Neural progenitor cell (in vitro differentiated cells): ENCODE measurements around the gene CREB3. TPM values are rescaled to one million over a fixed set of nuclear protein-coding genes. Genes with fewer than 3 reads are reported as not detected.

Experiments used
- DNase-seq: peaks from one replicate; pipeline ENCODE4 v3.0.0-alpha.2; 2016; ENCODE audit warnings: low spot score
- H2AFZ ChIP-seq: fragments of 200-600 bp; sonication (generic); replicated peaks from 2 replicates; pipeline ENCODE4 v1.6.1; 2016; ENCODE audit warnings: antibody characterized with exemption
- H3F3A ChIP-seq: fragments of 200-600 bp; sonication (generic); 2 replicates; pipeline ENCODE4 v1.6.1; 2016; ENCODE audit warnings: antibody characterized with exemption, low read depth
- H3K27ac ChIP-seq: fragments of 200-600 bp; sonication (generic); 2 replicates; pipeline ENCODE4 v1.5.1; 2016; ENCODE audit warnings: mild to moderate bottlenecking
- H3K27me3 ChIP-seq: fragments of 200-600 bp; sonication (generic); 2 replicates; pipeline ENCODE4 v1.6.1; 2016; ENCODE audit warnings: mild to moderate bottlenecking, moderate library complexity
- H3K36me3 ChIP-seq: fragments of 200-600 bp; sonication (generic); 2 replicates; pipeline ENCODE4 v1.5.1; 2016
- H3K4me1 ChIP-seq: fragments of 200-600 bp; sonication (generic); 2 replicates; pipeline ENCODE4 v1.6.1; 2016; ENCODE audit warnings: mixed run types
- H3K4me2 ChIP-seq: fragments of 200-600 bp; sonication (generic); 2 replicates; pipeline ENCODE4 v1.6.1; 2016
- H3K4me3 ChIP-seq: fragments of 200-600 bp; sonication (generic); 2 replicates; pipeline ENCODE4 v1.5.1; 2016
- H3K79me2 ChIP-seq: fragments of 200-600 bp; sonication (generic); 2 replicates; pipeline ENCODE4 v1.6.1; 2016; ENCODE audit warnings: low read depth
- H3K9ac ChIP-seq: fragments of 200-600 bp; sonication (generic); 2 replicates; pipeline ENCODE4 v1.6.1; 2016
- H3K9me3 ChIP-seq: fragments of 200-600 bp; sonication (generic); 2 replicates; pipeline ENCODE4 v1.5.1; 2016; ENCODE audit warnings: low read depth
- H4K20me1 ChIP-seq: fragments of 200-600 bp; sonication (generic); 2 replicates; pipeline ENCODE4 v1.6.1; 2016; ENCODE audit warnings: low read depth
- H3K27ac Mint-ChIP-seq: 3 replicates; pipeline ENCODE4 v1.8.0; 2021; ENCODE audit warnings: mixed read lengths
- H3K27me3 Mint-ChIP-seq: 2 replicates; pipeline ENCODE4 v1.8.0; 2022; ENCODE audit warnings: low read depth, mild to moderate bottlenecking, inconsistent platforms, moderate library complexity, mixed read lengths; ENCODE audit not compliant: insufficient read depth
- H3K36me3 Mint-ChIP-seq: 3 replicates; pipeline ENCODE4 v1.8.0; 2021; ENCODE audit warnings: mixed read lengths
- H3K4me1 Mint-ChIP-seq: 3 replicates; pipeline ENCODE4 v1.8.0; 2021; ENCODE audit warnings: mixed read lengths
- H3K4me3 Mint-ChIP-seq: 3 replicates; pipeline ENCODE4 v1.8.0; 2021; ENCODE audit warnings: mild to moderate bottlenecking, moderate library complexity, mixed read lengths
- H3K9me3 Mint-ChIP-seq: 3 replicates; pipeline ENCODE4 v1.8.0; 2020; ENCODE audit warnings: mixed read lengths
- CTCF ChIP-seq: fragments of 200-600 bp; sonication (generic); IDR thresholded peaks from 2 replicates; pipeline ENCODE4 v1.5.1; 2017; ENCODE audit warnings: antibody characterized with exemption, mild to moderate bottlenecking
- EZH2 ChIP-seq: fragments of 200-600 bp; sonication (generic); IDR thresholded peaks from 2 replicates; pipeline ENCODE4 v1.6.1; 2017; ENCODE audit warnings: antibody characterized with exemption, mild to moderate bottlenecking, moderate library complexity
- EZH2phosphoT487 ChIP-seq: fragments of 200-600 bp; sonication (generic); IDR thresholded peaks from 2 replicates; pipeline ENCODE4 v1.6.1; 2017; ENCODE audit warnings: antibody characterized with exemption
- total RNA-seq: library from RNA; depleted of rRNA; stranded (reverse); fragments of >200 nt; gene quantifications from 2 replicates; pipeline ENCODE4 v1.2.3, GENCODE V29; 2015; ENCODE audit warnings: low replicate concordance

Gene CREB3
- total RNA-seq, 1 donor from 2014 or later, result 27.9 TPM

GRCh38 chr9:35697486-35697885, 35.0 kb upstream of the CREB3 start:
- peaks cover 3% of the 10 kb centered on the region for H3K27me3 Mint-ChIP-seq
- Histone ChIP-seq H2AFZ (no peak overlapping the region), H3K36me3 (no peaks in the 10 kb centered on the region), H4K20me1 (peaks cover 4% of the 10 kb centered on the region), H3K9me3 (no peaks in the 10 kb centered on the region), H3K27me3 (no peaks in the 10 kb centered on the region), H3K4me3 (no peak overlapping the region), H3K9ac (no peak overlapping the region), H3F3A (peaks cover 2% of the 10 kb centered on the region), H3K4me1 (no peaks in the 10 kb centered on the region), H3K79me2 (no peaks in the 10 kb centered on the region), H3K4me2 (no peak overlapping the region), H3K27ac (no peak overlapping the region)
- no peaks in the 10 kb centered on the region for H3K4me1 Mint-ChIP-seq
- H3K9me3 Mint-ChIP-seq, result no peaks in the 10 kb centered on the region
- TF ChIP-seq CTCF (no peak), EZH2 (no peak), EZH2phosphoT487 (no peak)
- H3K4me3 Mint-ChIP-seq, result no peak overlapping the region
- no peak overlapping the region for H3K27ac Mint-ChIP-seq
- peaks cover 11% of the 10 kb centered on the region for H3K36me3 Mint-ChIP-seq
- no peak for DNase-seq

GRCh38 chr9:35698231-35698630, 34.2 kb upstream of the CREB3 start:
- Histone ChIP-seq H3K79me2 (no peaks in the 10 kb centered on the region), H3K36me3 (no peaks in the 10 kb centered on the region), H3K4me2 (no peak overlapping the region), H3K4me1 (no peaks in the 10 kb centered on the region), H3K9ac (no peak overlapping the region), H3K9me3 (no peaks in the 10 kb centered on the region), H4K20me1 (peaks cover 4% of the 10 kb centered on the region), H3F3A (no peaks in the 10 kb centered on the region), H3K27ac (no peak overlapping the region), H3K4me3 (no peak overlapping the region), H3K27me3 (no peaks in the 10 kb centered on the region), H2AFZ (no peak overlapping the region)
- TF ChIP-seq EZH2, result no peak
- TF ChIP-seq EZH2phosphoT487, result no peak
- TF ChIP-seq CTCF, result no peak
- H3K27ac Mint-ChIP-seq, result no peak overlapping the region
- H3K9me3 Mint-ChIP-seq, result no peaks in the 10 kb centered on the region
- H3K27me3 Mint-ChIP-seq, result peaks cover 3% of the 10 kb centered on the region
- H3K4me3 Mint-ChIP-seq, result no peak overlapping the region
- DNase-seq, result no peak
- H3K4me1 Mint-ChIP-seq, result no peaks in the 10 kb centered on the region
- peaks cover 15% of the 10 kb centered on the region for H3K36me3 Mint-ChIP-seq

GRCh38 chr9:35700031-35700430, 32.4 kb upstream of the CREB3 start:
- no peak for DNase-seq
- Histone ChIP-seq H3K4me2 (no peak overlapping the region), H2AFZ (no peak overlapping the region), H3K9me3 (no peaks in the 10 kb centered on the region), H3K27me3 (no peaks in the 10 kb centered on the region), H3K9ac (no peak overlapping the region), H3K4me3 (no peak overlapping the region), H3K79me2 (no peaks in the 10 kb centered on the region), H3K36me3 (no peaks in the 10 kb centered on the region), H3K4me1 (no peaks in the 10 kb centered on the region), H3K27ac (no peak overlapping the region), H3F3A (no peaks in the 10 kb centered on the region), H4K20me1 (peaks cover 4% of the 10 kb centered on the region)
- no peak overlapping the region for H3K27ac Mint-ChIP-seq
- H3K4me1 Mint-ChIP-seq, result no peaks in the 10 kb centered on the region
- no peak overlapping the region for H3K4me3 Mint-ChIP-seq
- H3K9me3 Mint-ChIP-seq, result no peaks in the 10 kb centered on the region
- H3K36me3 Mint-ChIP-seq, result peaks cover 23% of the 10 kb centered on the region
- peaks cover 6% of the 10 kb centered on the region for H3K27me3 Mint-ChIP-seq
- TF ChIP-seq CTCF (no peak), EZH2phosphoT487 (no peak), EZH2 (no peak)

GRCh38 chr9:35700942-35701341, 31.5 kb upstream of the CREB3 start:
- no peaks in the 10 kb centered on the region for H3K9me3 ChIP-seq
- H3K9ac ChIP-seq, result no peak overlapping the region
- no peak overlapping the region for H3K27ac Mint-ChIP-seq
- H3K4me3 ChIP-seq, result no peak overlapping the region
- no peak overlapping the region for H3K4me2 ChIP-seq
- peaks cover 6% of the 10 kb centered on the region for H3K27me3 Mint-ChIP-seq
- H3K79me2 ChIP-seq, result no peaks in the 10 kb centered on the region
- peaks cover 4% of the 10 kb centered on the region for H4K20me1 ChIP-seq
- no peaks in the 10 kb centered on the region for H3K9me3 Mint-ChIP-seq
- H3K4me1 Mint-ChIP-seq, result no peaks in the 10 kb centered on the region
- no peaks in the 10 kb centered on the region for H3K27me3 ChIP-seq
- no peak for DNase-seq
- H3K4me1 ChIP-seq, result no peaks in the 10 kb centered on the region
- H3K36me3 Mint-ChIP-seq, result peaks cover 24% of the 10 kb centered on the region
- H3F3A ChIP-seq, result no peaks in the 10 kb centered on the region
- no peaks in the 10 kb centered on the region for H3K36me3 ChIP-seq
- H3K4me3 Mint-ChIP-seq, result no peak overlapping the region
- H2AFZ ChIP-seq, result no peak overlapping the region
- H3K27ac ChIP-seq, result no peak overlapping the region
- TF ChIP-seq EZH2, result no peak
- no peak for TF ChIP-seq CTCF
- TF ChIP-seq EZH2phosphoT487, result no peak
